GM06990 (cell line): Measurements from ENCODE around the gene RHOG.

ENCODE experiments used
- DNase-seq: peaks from one replicate; pipeline ENCODE4 v3.0.0-alpha.2; 2011; ENCODE audit not compliant: insufficient read length; ENCODE audit errors: extremely low read depth
- H3K27me3 ChIP-seq: replicated peaks from 2 replicates; pipeline ENCODE4 v1.6.0; 2011; ENCODE audit warnings: low read length; ENCODE audit not compliant: control insufficient read depth, insufficient read depth
- H3K36me3 ChIP-seq: 2 replicates; pipeline ENCODE4 v1.5.1; 2011; ENCODE audit warnings: low read length; ENCODE audit not compliant: control insufficient read depth, insufficient read depth
- H3K4me3 ChIP-seq: replicated peaks from 2 replicates; pipeline ENCODE4 v1.5.1; 2011; ENCODE audit warnings: low read depth, mild to moderate bottlenecking, control low read depth, low read length
- TF ChIP-seq, protein P1 (sequence below): IDR thresholded peaks from 2 replicates; pipeline ENCODE4 v1.5.1; 2011; ENCODE audit warnings: low read length, control low read depth, mild to moderate bottlenecking, inconsistent platforms; ENCODE audit not compliant: insufficient read depth, poor library complexity, severe bottlenecking

The RHOG gene

DNA sequence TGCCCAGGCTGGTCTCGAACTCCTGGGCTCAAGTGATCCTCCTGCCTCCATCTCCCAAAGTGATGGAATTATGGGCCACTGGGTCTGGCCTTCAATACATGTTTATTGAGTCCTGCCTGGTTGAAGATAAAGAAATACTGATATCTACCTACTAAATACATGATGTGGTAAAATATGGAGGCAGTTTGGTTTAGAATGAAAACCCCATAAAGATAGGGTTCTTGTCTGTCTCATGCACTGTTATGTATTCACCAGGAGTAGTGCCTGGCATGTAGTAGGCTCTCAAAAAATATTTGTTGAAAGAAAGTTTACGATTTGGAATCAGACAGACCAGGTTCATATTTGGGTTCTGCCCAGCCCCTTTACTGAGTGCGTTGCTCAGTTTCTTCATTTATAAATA is 35.9 kb upstream of the RHOG start:
- no peak overlapping the region for H3K4me3 ChIP-seq
- H3K36me3 ChIP-seq = no peaks in the 10 kb centered on the region
- DNase-seq = no peak
- TF ChIP-seq, protein P1, sequence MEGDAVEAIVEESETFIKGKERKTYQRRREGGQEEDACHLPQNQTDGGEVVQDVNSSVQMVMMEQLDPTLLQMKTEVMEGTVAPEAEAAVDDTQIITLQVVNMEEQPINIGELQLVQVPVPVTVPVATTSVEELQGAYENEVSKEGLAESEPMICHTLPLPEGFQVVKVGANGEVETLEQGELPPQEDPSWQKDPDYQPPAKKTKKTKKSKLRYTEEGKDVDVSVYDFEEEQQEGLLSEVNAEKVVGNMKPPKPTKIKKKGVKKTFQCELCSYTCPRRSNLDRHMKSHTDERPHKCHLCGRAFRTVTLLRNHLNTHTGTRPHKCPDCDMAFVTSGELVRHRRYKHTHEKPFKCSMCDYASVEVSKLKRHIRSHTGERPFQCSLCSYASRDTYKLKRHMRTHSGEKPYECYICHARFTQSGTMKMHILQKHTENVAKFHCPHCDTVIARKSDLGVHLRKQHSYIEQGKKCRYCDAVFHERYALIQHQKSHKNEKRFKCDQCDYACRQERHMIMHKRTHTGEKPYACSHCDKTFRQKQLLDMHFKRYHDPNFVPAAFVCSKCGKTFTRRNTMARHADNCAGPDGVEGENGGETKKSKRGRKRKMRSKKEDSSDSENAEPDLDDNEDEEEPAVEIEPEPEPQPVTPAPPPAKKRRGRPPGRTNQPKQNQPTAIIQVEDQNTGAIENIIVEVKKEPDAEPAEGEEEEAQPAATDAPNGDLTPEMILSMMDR = no peak
- H3K27me3 ChIP-seq = no peaks in the 10 kb centered on the region

DNA sequence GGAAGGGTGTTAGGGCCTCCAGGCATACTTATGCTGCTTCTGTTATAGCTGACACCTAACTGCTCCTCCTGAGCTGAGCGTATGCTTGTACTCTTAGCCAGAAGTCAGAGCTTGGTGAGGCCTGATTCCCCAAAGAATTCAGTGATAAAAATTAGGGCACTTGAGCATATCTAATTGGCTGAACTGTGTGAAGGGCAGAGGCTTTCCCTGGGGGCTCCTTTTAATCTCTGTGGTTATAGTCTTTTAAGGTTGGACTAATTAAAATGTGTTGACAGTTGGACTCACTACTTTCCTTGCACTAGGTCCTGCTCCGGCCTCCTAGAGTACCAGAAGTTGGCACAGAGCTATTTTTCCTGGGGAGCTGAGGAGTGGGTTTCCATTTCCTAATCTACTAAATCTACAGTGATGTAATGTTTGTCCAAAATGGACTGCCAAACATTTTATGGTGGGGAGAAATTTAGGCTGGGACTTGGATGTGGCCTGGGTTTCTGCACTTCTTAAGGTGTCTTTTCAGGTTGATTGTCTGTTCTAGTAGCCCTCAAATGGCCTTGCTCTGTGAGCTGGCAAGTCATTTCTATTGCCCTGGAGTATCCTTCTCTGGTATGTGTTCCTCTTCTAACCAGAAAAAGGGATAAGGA is 33.1 kb upstream of the RHOG start:
- Histone ChIP-seq H3K4me3 (no peak overlapping the region), H3K27me3 (no peaks in the 10 kb centered on the region), H3K36me3 (no peaks in the 10 kb centered on the region)
- TF ChIP-seq, protein P1 = no peak
- DNase-seq = no peak

DNA sequence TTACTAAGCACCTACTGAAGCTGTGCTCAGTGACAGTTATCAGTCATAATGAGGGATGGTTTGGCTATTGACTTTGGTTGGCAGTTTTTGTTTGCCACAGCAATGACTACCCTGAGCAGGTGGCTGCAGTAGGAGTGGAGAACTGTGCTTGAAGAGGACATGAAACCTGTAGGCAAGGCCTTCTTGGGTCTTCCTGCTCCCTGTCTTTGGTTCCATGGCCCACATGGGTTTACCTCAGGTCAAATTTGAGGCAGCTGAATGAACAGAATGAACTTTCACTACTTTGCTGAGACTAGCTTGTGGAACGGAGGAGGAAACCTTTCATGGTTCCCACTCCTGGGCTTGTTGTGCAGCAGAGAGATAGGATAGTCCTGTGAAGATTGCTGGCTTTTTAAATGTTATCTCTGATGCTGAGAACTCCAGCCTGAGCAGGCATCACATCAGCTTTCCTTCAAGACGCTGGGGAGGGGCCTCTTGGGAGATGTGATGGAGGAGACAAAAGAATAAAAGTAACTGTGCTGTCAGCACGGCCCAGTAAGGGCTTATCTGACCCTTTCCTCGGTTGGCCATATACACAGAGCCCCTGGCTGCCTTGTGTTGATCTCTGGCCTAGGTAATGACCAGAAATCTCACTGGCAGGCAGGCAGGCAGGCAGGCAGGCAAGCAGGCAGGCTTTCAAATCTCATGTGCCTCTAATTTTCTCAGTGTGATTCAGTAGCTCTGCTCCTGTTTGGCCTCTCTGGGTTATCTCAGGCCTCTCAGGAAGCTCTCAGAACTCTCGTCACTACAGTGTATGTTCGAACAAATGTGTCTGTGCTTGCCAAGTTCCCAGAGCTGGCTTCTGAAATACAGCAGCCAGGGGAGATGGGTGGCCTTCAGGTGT is 26.7 kb upstream of the RHOG start:
- H3K27me3 ChIP-seq = no peaks in the 10 kb centered on the region
- no peaks in the 10 kb centered on the region for H3K36me3 ChIP-seq
- TF ChIP-seq, protein P1 = no peak
- H3K4me3 ChIP-seq = peak overlapping the region; percentile 8; the same call in 1 of the 2 replicates
- peak; percentile 44 for DNase-seq

DNA sequence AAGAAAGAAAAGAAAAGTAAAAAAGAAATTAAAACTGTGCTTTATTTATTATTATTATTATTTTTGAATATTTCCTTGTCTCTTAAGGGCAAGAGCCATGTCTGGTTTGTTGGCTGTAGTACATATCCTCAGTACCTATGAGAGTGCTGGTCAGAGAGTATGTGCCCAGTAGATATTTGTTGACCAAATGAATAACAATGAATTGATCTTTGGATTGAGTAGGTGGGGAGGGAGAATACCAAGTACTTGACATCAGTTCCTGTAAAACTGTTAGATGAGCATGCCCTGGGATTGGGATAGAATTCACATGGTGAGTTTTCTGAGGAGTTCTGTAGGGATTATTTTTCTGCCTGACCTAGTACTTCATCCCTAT is 26.1 kb upstream of the RHOG start:
- TF ChIP-seq, protein P1 = no peak
- Histone ChIP-seq H3K4me3 (peak overlapping the region; percentile 8), H3K27me3 (no peaks in the 10 kb centered on the region), H3K36me3 (no peaks in the 10 kb centered on the region)
- DNase-seq = no peak

DNA sequence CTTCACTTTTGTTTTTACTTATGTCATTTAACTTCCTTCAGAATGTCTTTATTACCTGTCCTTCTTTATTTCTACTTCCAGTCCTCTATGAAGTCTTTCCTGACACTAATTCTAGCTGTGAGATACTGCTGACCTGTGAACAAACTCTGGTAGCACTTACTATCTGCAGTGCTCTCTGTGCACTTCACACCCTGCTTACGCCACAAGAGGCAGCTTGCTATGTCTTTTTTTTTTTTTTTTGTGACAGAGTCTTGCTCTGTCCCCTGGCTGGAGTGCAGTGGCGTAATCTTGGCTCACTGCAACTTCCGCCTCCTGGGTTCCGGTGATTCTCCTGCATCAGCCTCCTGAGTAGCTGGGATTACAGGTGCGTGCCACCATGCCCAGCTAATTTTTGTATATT is 25.4 kb upstream of the RHOG start:
- Histone ChIP-seq H3K27me3 (no peaks in the 10 kb centered on the region), H3K4me3 (no peak overlapping the region), H3K36me3 (no peaks in the 10 kb centered on the region)
- TF ChIP-seq, protein P1 = no peak
- no peak for DNase-seq
